GM18505 (cell line): ENCODE results near the gene STAG2.

ENCODE experiments used
- ATAC-seq: cut with Tn5 transposase; IDR thresholded peaks from one replicate; pipeline ENCODE4 v1.9.1; 2021; ENCODE audit not compliant: unreplicated experiment
- POLR2A ChIP-seq: IDR thresholded peaks from 4 replicates; pipeline ENCODE4 v1.6.1; 2011; ENCODE audit warnings: borderline replicate concordance; ENCODE audit not compliant: insufficient read depth, insufficient read length; ENCODE audit errors: extremely low read depth

STAG2 gene

DNA sequence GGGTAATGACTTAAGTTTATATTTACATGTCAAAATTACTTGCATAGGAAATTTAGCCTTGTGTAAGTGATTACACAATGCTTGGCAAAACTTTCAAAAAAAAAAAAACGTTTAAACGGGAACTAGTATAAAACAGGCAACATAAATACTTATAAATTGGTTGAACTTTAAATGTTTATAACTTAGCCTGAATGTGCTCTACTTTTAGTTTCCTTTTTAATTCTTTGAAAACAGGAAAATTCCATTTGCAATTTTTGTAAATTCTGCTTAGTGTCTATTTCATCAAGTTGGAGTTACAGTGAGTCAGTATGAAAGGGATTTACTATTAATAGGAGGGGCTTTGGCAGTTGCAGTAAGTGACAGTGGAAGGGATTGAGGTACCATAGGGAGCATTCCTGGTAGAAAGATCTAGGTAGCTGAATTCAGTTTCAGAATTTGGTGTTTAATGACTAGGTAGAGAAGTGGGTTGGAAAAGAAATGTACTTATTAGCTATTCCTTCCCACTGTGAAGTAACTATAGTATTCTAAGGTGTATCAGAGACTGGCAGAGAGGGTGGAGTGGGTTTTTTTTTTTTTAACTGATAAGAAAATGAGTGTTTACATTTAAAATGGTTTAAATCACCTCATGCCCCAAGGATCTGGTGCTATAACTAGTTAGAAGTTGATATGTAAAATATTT lies 2.8 kb downstream of the STAG2 start:
- no peak for TF ChIP-seq POLR2A
- no peak for ATAC-seq

DNA sequence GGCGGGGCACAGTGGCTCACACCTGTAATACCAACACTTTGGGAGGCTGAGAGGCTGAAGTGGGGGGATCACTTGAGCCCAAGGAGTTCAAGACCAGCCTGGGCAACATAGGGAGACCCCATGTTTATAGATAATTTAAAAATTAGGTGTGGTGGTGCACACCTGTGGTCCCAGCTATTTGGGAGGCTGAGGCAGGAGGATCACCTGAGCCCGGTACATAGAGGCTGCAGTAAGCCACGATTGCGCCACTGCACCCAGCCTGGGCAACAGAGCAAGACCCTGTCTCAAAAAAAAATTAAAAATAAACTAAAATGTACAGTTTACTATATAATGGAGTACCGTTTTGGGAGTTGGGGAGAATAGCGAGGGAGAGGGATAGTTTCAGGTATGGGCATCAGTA lies 4.2 kb downstream of the STAG2 start:
- no peak for TF ChIP-seq POLR2A
- no peak for ATAC-seq

DNA sequence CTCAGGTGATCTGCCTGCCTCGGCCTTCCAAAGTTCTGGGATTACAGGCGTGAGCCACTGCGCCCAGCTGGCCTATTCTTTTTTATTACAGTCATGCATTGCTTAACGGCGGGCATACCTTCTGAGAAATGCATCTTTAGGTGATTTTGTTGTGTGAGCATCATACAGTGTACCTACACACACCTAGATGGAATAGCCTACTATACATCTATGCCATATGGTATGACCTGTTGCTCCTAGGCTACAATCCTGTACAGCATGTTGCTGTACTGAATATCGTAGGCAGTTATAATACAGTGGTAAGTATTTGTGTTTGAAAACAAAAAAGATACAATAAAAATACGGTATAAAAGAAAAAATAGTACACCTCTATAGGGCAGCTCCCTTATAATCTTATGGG lies 6.0 kb downstream of the STAG2 start:
- ATAC-seq: no peak
- TF ChIP-seq POLR2A: no peak

DNA sequence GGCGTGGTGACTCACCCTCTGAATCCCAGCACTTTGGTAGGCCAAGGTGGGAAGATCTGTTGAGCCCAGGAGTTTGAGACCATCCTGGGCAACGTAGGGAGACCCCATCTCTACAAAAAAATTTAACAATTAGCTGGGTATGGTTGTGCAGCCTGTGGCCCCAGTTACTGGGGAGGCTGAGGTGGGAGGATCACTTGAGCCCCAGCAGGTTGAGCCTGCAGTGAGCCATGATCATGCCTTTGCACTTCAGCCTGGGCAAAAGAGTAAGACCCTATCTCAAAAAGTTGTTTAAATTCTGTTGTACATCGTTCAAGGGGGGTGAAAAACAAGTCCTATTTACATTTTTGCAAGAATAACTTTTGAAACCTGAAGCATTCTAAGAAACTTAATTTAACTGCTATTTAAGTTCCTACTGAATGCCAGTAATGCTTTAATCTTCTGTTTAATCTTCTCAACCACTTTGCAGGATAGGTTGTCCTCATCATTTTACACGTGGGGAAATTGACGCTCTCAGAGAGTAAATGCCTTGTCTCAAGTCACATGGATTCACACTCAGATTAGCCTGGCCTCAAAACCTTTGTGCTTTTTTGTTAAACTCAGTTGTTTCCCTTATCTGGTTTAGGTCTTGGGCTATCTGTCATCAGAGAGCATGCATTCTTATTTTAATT lies 7.0 kb downstream of the STAG2 start:
- TF ChIP-seq POLR2A: no peak
- ATAC-seq: no peak

DNA sequence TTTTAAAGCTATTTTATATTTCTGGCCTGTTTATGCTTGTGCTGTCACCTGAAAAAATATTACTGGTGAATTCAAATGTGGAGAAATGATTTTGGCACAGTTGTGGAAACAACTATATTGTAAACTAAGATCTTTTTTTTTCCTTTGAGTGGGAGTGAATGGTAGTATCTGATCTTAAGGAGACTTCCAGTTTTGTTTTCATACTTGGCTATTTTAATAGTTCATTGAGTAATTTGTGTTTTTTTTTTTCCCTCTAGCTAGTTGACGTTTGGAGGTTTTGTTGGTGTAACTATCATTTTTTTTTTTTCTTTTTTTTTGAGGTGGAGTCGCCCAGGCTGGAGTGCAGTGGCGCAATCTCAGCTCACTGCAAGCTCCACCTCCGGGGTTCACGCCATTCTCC lies 10.5 kb downstream of the STAG2 start:
- ATAC-seq: no peak
- TF ChIP-seq POLR2A: no peak

DNA sequence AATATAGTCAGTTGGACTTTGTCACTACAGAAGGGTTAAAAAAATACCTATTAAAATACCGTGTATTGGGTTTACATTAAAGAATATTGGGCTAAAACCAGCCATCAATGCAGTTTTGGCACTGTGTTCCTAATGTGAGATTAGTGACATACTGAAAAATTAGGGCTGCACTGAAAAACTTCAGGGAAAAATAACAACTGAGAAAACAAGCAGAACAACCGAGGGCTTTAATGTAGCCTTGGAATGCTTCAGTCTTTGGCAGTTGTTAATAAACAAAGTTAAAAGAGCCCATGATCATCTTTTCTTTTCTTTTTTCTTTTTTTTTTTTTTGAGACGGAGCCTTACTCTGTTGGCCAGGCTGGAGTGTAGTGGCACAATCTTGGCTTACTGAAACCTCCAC lies 12.4 kb downstream of the STAG2 start:
- no peak for TF ChIP-seq POLR2A
- ATAC-seq: no peak

DNA sequence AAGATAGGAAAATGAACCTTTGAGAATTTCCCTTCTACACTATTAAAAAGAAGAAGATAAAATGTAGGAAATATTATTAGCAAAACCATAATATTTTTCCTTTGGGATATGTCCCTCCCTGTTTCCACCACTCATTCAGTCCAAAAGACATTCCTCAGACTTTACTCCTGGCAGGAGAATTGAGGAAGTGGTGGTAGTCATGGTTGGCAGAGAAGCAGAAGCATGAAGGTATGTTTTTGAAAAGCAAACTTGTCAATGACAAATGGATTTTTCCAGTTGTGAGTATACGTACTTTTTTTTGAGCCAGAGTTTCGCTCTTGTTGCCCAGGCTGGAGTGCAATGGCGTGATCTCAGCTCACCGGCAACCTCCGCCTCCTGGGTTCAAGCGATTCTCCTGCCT lies 13.7 kb downstream of the STAG2 start:
- ATAC-seq: no peak
- TF ChIP-seq POLR2A: no peak

DNA sequence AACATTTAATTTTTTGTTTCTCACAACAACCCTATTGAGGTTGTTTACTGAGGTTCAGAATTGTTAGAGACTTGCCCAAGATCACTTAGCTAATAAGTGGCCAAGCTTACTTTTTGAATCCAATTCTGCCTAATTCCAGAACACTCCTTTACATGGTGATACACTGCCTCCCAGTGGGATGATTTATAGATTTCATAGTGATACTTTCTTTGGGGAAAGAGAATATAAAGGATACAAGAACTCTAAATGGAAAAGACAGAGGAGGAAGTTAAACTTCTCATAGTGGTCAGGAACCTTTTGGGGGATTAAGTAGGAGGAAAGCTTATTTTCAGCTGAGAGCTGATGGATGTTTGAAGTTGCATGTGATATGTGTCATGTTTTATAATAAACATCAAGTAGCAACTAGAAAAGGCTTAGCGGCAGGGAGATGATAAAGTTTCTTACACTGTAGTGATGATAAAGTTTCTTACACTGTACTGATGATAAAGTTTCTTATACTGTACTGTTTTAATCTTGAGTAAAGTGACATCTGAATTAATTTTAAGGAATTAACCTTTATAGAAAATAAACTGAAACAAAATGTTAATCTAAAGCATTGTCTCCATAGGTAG lies 15.3 kb downstream of the STAG2 start:
- TF ChIP-seq POLR2A: no peak
- no peak for ATAC-seq

DNA sequence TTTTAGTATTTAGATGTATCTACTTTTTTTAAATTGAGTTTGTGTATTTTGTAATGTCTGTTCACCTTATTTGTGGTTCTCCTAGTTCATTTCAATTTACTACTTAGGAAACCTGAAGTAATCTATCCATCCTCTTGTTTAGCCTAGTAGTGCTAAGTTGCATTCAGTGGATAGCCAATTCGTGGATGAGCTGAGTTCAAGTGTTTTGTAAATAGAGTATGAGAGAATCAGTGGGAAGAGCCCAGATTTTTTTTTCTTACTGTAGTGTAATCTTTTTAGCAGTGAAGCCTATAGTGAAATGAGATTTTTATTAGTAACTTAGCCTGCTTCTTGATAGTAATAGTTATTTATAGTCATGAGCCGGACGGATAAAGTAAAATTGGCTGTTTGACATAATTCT lies 21.7 kb downstream of the STAG2 start:
- TF ChIP-seq POLR2A: no peak
- no peak for ATAC-seq

DNA sequence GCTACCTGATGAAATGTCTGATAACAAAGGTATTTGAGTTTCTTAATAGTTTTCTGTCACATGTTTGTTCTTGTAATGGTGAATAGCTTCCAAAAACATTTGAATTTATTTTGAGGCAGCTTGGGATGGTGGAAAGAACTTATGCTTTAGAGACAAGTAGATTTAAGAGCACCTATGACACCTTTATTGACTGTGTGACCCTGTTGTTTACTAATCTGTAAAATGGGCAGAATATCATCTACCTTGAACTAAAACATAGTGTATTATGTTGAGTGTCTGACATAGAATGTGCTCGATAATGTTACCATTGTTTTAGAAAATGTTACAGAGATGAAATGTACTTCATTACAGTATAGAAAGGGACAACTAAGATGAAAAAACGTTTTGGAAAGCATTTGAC lies 24.9 kb downstream of the STAG2 start:
- no peak for TF ChIP-seq POLR2A
- no peak for ATAC-seq

DNA sequence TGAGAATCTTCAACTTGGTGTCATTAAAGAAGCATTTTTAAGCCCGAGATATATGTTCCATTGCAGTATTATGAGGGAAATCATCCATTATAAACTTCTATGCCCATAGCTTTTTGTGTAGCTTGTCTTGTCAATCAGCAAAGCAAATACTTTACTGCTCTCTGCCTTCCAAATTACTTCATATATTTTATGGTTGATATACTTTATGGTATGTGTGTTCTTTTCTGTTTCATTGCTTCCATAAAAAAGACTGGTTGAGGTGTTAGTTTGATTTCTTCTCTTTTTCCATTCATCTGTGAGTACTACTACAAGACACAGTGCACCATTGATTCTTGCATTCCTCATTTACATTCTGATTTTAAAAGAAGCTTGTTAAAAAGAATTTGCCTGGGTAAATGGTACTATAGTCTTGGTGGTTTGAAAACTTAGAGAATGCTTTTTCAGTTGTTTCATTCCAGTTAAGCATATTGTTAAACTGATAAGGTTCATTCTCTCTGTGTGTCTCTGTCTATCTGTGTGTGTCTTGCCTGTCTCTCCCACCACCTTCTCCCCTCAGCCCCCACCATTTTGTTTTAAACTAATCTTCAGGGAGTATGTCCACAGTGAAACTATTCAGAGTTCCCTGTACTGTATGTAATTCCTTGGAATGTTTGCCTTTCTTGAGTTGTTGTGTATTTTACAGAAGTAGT lies 27.1 kb downstream of the STAG2 start:
- no peak for TF ChIP-seq POLR2A
- ATAC-seq: no peak

DNA sequence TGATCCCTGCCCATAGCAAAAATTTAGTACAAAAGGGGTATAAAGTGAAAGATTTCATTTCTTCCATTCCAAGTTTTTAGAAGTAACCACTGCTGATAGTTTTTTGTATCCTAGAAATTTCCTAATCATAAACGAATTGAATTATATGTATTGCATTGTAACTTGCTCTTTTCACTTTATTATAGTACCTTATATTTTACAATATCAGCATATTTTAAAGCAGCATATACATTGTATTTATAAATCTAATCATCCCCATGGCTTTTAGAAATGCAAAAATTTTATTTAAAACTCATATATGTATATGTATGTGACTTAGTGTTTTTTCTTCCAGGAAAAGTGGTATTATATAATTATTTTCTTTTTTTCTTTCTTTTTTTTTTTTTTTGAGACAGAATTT lies 27.7 kb downstream of the STAG2 start:
- ATAC-seq: no peak
- TF ChIP-seq POLR2A: no peak

DNA sequence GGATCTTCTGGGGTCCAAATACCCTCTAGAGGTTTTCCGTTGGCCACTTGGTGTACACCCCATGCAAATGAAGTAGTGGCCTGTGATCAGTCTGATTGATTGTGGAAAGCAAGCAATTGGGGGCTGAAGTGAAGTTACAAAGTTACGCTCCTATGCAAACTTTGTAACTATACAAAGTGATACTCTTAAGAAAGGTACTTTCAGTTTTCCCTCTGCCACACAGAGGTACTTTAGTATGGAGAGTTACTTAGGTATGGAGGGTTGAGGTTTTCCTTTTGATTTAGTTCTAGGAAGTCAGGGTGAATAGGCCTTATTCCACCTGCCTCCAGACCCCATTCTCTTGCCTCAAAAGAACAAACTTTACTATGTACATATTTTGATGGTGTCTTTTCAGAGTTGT lies 28.7 kb downstream of the STAG2 start:
- TF ChIP-seq POLR2A: no peak
- no peak for ATAC-seq

DNA sequence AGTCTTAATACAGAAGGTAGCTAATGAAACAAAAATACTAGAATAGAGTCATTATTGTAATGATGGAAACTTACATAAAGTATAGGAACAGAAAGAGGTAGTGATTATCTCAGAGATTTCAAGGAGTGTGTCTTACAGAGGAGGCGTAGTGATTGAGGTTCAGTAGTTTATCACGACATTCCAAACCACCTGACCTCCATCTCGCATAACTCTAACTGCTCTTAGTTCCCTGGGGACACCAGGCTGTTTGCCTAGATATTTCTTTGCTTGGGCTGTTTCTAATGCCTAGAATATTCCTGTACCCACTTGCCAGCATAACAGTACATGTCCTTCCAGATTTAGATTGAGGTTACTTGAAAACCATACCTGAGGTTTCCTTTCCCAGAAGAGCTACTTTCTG lies 29.1 kb downstream of the STAG2 start:
- no peak for TF ChIP-seq POLR2A
- no peak for ATAC-seq
